ENCODE results near the gene KIF20B. TPM values are rescaled to one million over a fixed set of nuclear protein-coding genes. Genes with fewer than 3 reads are reported as not detected.

The KIF20B gene, protein sequence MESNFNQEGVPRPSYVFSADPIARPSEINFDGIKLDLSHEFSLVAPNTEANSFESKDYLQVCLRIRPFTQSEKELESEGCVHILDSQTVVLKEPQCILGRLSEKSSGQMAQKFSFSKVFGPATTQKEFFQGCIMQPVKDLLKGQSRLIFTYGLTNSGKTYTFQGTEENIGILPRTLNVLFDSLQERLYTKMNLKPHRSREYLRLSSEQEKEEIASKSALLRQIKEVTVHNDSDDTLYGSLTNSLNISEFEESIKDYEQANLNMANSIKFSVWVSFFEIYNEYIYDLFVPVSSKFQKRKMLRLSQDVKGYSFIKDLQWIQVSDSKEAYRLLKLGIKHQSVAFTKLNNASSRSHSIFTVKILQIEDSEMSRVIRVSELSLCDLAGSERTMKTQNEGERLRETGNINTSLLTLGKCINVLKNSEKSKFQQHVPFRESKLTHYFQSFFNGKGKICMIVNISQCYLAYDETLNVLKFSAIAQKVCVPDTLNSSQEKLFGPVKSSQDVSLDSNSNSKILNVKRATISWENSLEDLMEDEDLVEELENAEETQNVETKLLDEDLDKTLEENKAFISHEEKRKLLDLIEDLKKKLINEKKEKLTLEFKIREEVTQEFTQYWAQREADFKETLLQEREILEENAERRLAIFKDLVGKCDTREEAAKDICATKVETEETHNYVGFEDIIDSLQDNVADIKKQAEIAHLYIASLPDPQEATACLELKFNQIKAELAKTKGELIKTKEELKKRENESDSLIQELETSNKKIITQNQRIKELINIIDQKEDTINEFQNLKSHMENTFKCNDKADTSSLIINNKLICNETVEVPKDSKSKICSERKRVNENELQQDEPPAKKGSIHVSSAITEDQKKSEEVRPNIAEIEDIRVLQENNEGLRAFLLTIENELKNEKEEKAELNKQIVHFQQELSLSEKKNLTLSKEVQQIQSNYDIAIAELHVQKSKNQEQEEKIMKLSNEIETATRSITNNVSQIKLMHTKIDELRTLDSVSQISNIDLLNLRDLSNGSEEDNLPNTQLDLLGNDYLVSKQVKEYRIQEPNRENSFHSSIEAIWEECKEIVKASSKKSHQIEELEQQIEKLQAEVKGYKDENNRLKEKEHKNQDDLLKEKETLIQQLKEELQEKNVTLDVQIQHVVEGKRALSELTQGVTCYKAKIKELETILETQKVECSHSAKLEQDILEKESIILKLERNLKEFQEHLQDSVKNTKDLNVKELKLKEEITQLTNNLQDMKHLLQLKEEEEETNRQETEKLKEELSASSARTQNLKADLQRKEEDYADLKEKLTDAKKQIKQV (N-terminal part only)
- 48.1 TPM for total RNA-seq (2021; ENCODE audit: unreplicated experiment)
- 3.7 TPM for polyA plus RNA-seq (2012; ENCODE audit: insufficient read length)
- percentile 94 among the genes with signal in this experiment for Bru-seq, nascent RNA
- percentile 87 among the genes with signal in this experiment for BruChase-seq, experiment 1, labeled RNA remaining after a 2-hour chase
- percentile 87 among the genes with signal in this experiment for BruChase-seq, experiment 2, labeled RNA remaining after a 6-hour chase
- long read RNA-seq, full-length matches to known transcripts: 1 of 90 reads
- long read RNA-seq, partial matches to known transcripts: 77 of 90 reads
- long read RNA-seq, other reads (novel, unspliced or antisense): 12 of 90 reads

DNA sequence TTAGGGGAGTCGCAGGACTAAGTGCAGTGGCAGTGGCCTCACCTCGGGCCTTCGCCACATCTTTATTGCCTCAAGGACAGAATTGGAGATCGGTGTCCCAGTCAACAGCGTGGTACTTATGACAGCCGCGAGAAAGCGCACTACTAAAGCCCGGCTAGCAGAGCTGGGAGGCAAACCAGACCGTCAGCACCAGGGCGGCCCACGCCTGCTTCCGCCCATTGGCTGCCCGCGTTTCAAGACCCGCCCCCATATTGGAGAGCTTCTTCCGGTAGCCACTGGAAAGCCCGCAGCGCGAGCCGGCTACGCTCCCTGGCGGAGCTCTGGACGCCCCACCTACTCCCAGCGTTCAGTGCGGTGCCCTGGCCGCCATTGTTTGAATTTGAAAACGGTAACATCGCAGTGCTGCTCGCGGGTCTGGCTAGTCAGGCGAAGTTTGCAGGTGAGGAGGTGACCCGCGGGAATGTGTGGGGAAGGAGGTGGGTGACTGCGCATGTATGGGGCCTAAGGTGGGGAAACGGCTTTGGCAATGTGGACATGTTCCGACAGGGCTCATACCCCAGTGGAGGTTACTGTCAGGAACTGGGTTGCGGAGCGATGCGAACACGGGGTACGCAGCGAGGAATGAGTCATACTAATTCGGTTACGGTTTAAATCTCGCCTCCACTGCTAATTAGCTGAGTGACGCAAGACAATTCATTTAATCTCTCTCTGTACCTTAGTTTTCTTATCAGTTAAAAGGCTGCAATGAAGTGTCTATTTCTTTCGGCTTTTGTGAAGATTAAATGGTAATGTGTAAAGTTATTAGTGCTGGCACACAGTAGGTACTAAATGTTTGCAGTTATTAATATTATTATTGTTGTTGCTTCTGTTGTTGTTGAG is at the start of gene KIF20B:
KIF20B (plus strand) TSS at position 349 of the 879 bp plus-strand sequence. CDS start 3,705 bp downstream, outside the sequence.
- no peaks in the 10 kb centered on the region for H3K9me3 ChIP-seq (ENCODE audit: control insufficient read depth, insufficient read depth, low read depth, low read length)
- no peaks in the 10 kb centered on the region for H3K27me3 ChIP-seq (ENCODE audit: control insufficient read depth, insufficient read depth, low read length)
- ChIA-PET CTCF (no interaction called here), POLR2A (interaction anchor here (0.6 to 0.7 kb wide), 2 partner anchors 58 to 343 kb away, joined by 3 to 6 read pairs; no protein-coding TSS in a partner anchor)
- peak; percentile 87 for DNase-seq (ENCODE audit: low read depth, low spot score)
- peak within 1 kb of the TSS; percentile 96 for H3K27ac ChIP-seq (ENCODE audit: low read length)
- TF ChIP-seq POLR2AphosphoS5 (IDR thresholded peaks at IDR 0.05; ENCODE audit: low read depth, low read length) (peak; percentile 90), TCF7L2 (IDR thresholded peaks at IDR 0.05; ENCODE audit: low read depth, low read length) (0 out of 2 replicates have a peak, but pooled peaks have one; percentile 19), SIN3A (IDR thresholded peaks at IDR 0.05; ENCODE audit: borderline replicate concordance, insufficient read depth, low read depth, low read length) (peak; percentile 100)
- TF ChIP-seq, protein P1, sequence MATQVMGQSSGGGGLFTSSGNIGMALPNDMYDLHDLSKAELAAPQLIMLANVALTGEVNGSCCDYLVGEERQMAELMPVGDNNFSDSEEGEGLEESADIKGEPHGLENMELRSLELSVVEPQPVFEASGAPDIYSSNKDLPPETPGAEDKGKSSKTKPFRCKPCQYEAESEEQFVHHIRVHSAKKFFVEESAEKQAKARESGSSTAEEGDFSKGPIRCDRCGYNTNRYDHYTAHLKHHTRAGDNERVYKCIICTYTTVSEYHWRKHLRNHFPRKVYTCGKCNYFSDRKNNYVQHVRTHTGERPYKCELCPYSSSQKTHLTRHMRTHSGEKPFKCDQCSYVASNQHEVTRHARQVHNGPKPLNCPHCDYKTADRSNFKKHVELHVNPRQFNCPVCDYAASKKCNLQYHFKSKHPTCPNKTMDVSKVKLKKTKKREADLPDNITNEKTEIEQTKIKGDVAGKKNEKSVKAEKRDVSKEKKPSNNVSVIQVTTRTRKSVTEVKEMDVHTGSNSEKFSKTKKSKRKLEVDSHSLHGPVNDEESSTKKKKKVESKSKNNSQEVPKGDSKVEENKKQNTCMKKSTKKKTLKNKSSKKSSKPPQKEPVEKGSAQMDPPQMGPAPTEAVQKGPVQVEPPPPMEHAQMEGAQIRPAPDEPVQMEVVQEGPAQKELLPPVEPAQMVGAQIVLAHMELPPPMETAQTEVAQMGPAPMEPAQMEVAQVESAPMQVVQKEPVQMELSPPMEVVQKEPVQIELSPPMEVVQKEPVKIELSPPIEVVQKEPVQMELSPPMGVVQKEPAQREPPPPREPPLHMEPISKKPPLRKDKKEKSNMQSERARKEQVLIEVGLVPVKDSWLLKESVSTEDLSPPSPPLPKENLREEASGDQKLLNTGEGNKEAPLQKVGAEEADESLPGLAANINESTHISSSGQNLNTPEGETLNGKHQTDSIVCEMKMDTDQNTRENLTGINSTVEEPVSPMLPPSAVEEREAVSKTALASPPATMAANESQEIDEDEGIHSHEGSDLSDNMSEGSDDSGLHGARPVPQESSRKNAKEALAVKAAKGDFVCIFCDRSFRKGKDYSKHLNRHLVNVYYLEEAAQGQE (IDR thresholded peaks at IDR 0.05; ENCODE audit: insufficient read depth in 1 of 2, low read depth in 2 of 2, low read length in 1 of 2): no peak
- TF ChIP-seq, protein P2, sequence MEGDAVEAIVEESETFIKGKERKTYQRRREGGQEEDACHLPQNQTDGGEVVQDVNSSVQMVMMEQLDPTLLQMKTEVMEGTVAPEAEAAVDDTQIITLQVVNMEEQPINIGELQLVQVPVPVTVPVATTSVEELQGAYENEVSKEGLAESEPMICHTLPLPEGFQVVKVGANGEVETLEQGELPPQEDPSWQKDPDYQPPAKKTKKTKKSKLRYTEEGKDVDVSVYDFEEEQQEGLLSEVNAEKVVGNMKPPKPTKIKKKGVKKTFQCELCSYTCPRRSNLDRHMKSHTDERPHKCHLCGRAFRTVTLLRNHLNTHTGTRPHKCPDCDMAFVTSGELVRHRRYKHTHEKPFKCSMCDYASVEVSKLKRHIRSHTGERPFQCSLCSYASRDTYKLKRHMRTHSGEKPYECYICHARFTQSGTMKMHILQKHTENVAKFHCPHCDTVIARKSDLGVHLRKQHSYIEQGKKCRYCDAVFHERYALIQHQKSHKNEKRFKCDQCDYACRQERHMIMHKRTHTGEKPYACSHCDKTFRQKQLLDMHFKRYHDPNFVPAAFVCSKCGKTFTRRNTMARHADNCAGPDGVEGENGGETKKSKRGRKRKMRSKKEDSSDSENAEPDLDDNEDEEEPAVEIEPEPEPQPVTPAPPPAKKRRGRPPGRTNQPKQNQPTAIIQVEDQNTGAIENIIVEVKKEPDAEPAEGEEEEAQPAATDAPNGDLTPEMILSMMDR (IDR thresholded peaks at IDR 0.05): peak; percentile 53
- intact Hi-C loops (cut with micrococcal nuclease; ENCODE audit: unreplicated experiment): loop anchor here (2.0 to 5.0 kb wide), 2 partner anchors 57 to 279 kb away; partner anchors contain the start of gene PANK1
- in situ Hi-C loops (cut with HindIII; ENCODE audit: low pct_unique_long_range_greater_than_20kb, low sequenced_read_pairs): no loop called here
- peak; percentile 100 for ATAC-seq
- peak within 1 kb of the TSS; percentile 70 to 86 for H3K4me3 ChIP-seq (ENCODE audit: low read depth in 2 of 2, low read length in 2 of 2)
- H3K4me1 ChIP-seq (ENCODE audit: control insufficient read depth, insufficient read depth, low read length): peaks cover 19% of the 10 kb centered on the region
- BruUV-seq (replicated peaks): TSS peak; percentile 91
- no peaks in the 10 kb centered on the region; the same call in 1 of the 2 replicates for H3K36me3 ChIP-seq (ENCODE audit: control insufficient read depth, insufficient read depth, low read length)
